ENCODE data around the gene GNAQ. TPM values are rescaled to one million over a fixed set of nuclear protein-coding genes. Genes with fewer than 3 reads are reported as not detected.

Gene GNAQ
- polyA plus RNA-seq, 2 of the 4 experiments (the other 2 are of a cell fraction), result 17.9 to 60.0 TPM

DNA sequence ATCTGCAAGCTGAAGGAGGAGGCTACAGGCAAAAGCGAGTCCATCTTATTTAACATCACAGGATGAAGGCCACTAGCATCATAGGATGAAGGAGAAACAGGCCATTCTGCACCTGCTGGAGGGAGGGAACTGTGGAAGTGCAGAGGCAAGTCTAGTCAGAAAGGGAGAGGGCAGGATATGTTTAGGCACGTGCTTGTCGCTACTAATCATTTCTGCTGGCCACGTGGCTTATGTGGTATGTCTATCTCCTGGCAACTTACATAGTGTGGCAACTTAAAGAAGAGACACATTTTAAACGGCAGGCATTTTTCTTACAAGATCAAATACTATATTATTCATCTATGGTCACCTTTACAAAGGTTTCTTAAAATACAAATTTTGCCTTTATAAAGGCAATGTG is 74.0 kb downstream of the GNAQ start:
- DNase-seq (ENCODE audit: low read depth in 1 of 2, low spot score in 1 of 2) (no peak), ATAC-seq (no peak), FAIRE-seq (no peak)
- 80% methylated on average over 5 of the region's 5 CpGs for WGBS (ENCODE audit: missing lambda C conversion rate)
- TF ChIP-seq JUN (IDR thresholded peaks at IDR 0.05) (no peak), ZNF302 (CRISPR knock-in tag; IDR thresholded peaks at IDR 0.05) (no peak), ZSCAN20 (CRISPR knock-in tag; IDR thresholded peaks at IDR 0.05) (no peak), RARB (CRISPR knock-in tag; IDR thresholded peaks at IDR 0.05) (no peak), TP53 (CRISPR knock-in tag; IDR thresholded peaks at IDR 0.05) (no peak), POLR2AphosphoS2 (conservative IDR thresholded peaks at IDR 0.05; ENCODE audit: low read length) (no peak), HOXB13 (CRISPR knock-in tag; IDR thresholded peaks at IDR 0.05; ENCODE audit: low read depth) (no peak), ESRRA (IDR thresholded peaks at IDR 0.05; ENCODE audit: borderline replicate concordance, low read length) (no peak), FOSB (CRISPR knock-in tag; IDR thresholded peaks at IDR 0.05) (no peak), USF2 (IDR thresholded peaks at IDR 0.05) (no peak), NPAS2 (CRISPR knock-in tag; IDR thresholded peaks at IDR 0.05; ENCODE audit: borderline replicate concordance) (no peak), BCL3 (IDR thresholded peaks at IDR 0.05) (no peak), ZC3H11A (IDR thresholded peaks at IDR 0.05) (no peak), ZFP36 (IDR thresholded peaks at IDR 0.05; ENCODE audit: borderline replicate concordance, partially characterized antibody) (no peak)
- TF ChIP-seq, protein P1, sequence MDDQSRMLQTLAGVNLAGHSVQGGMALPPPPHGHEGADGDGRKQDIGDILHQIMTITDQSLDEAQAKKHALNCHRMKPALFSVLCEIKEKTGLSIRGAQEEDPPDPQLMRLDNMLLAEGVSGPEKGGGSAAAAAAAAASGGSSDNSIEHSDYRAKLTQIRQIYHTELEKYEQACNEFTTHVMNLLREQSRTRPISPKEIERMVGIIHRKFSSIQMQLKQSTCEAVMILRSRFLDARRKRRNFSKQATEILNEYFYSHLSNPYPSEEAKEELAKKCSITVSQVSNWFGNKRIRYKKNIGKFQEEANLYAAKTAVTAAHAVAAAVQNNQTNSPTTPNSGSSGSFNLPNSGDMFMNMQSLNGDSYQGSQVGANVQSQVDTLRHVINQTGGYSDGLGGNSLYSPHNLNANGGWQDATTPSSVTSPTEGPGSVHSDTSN (IDR thresholded peaks at IDR 0.05), result no peak
- TF ChIP-seq, protein P2, sequence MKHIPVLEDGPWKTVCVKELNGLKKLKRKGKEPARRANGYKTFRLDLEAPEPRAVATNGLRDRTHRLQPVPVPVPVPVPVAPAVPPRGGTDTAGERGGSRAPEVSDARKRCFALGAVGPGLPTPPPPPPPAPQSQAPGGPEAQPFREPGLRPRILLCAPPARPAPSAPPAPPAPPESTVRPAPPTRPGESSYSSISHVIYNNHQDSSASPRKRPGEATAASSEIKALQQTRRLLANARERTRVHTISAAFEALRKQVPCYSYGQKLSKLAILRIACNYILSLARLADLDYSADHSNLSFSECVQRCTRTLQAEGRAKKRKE (CRISPR knock-in tag; IDR thresholded peaks at IDR 0.05; ENCODE audit: low read depth), result no peak
- Histone ChIP-seq H3K9me3 (no peaks in the 10 kb centered on the region), H3K4me1 (peaks cover 43% of the 10 kb centered on the region), H3K27ac (no peak overlapping the region), H3K4me3 (no peak overlapping the region), H3K4me2 (no peak overlapping the region)
- CTCF ChIA-PET, result interaction anchor here (0.7 to 2.6 kb wide), 2 partner anchors 78 to 192 kb away, joined by 3 to 9 read pairs; no protein-coding TSS in a partner anchor
- POLR2A ChIA-PET, result no interaction called here

DNA sequence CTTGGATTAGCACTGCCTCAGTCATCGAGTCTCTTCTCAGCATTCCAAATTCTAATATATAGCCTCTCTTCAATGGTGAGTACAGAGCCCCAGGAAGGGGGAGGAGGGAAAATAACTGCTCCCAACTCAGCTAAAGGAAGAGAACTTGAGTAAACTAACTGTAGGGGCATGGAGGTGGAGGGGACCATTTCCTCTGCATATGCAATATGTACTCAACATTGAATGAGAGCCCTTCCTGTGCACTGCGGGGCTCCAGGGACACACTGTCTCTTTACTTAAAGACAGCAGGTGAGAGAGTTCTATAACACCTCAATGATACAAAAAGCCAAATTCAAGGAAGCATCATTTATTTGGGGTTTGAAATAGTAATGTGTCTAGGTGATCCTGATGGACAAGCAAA is 75.1 kb downstream of the GNAQ start:
- CTCF ChIA-PET, result interaction anchor here (1.0 to 2.6 kb wide), 3 partner anchors 12 to 115 kb away, joined by 4 to 9 read pairs (median 6); no protein-coding TSS in a partner anchor

More for the DNA sequence above, 75.1 kb downstream of the GNAQ start:
- Histone ChIP-seq H3K4me1 (peaks cover 45% of the 10 kb centered on the region), H3K4me2 (no peak overlapping the region), H3K27ac (no peak overlapping the region), H3K4me3 (no peak overlapping the region), H3K9me3 (no peaks in the 10 kb centered on the region)
- DNase-seq (ENCODE audit: low read depth in 1 of 2, low spot score in 1 of 2), result no peak
- FAIRE-seq, result no peak
- no peak for TF ChIP-seq EHMT2 (IDR thresholded peaks at IDR 0.05; ENCODE audit: low read depth)
- no peak for TF ChIP-seq KDM1A (IDR thresholded peaks at IDR 0.05; ENCODE audit: low read depth)
- TF ChIP-seq JUN (IDR thresholded peaks at IDR 0.05), result no peak
- TF ChIP-seq ELK1 (IDR thresholded peaks at IDR 0.05; ENCODE audit: low read depth, low read length), result no peak
- no peak for TF ChIP-seq HEYL (CRISPR knock-in tag; IDR thresholded peaks at IDR 0.05)
- TF ChIP-seq, protein P3, sequence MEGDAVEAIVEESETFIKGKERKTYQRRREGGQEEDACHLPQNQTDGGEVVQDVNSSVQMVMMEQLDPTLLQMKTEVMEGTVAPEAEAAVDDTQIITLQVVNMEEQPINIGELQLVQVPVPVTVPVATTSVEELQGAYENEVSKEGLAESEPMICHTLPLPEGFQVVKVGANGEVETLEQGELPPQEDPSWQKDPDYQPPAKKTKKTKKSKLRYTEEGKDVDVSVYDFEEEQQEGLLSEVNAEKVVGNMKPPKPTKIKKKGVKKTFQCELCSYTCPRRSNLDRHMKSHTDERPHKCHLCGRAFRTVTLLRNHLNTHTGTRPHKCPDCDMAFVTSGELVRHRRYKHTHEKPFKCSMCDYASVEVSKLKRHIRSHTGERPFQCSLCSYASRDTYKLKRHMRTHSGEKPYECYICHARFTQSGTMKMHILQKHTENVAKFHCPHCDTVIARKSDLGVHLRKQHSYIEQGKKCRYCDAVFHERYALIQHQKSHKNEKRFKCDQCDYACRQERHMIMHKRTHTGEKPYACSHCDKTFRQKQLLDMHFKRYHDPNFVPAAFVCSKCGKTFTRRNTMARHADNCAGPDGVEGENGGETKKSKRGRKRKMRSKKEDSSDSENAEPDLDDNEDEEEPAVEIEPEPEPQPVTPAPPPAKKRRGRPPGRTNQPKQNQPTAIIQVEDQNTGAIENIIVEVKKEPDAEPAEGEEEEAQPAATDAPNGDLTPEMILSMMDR (IDR thresholded peaks at IDR 0.05), result no peak
- no peak for TF ChIP-seq ZSCAN20 (CRISPR knock-in tag; IDR thresholded peaks at IDR 0.05)
- TF ChIP-seq TP53 (CRISPR knock-in tag; IDR thresholded peaks at IDR 0.05), result no peak
- TF ChIP-seq ZC3H11A (IDR thresholded peaks at IDR 0.05), result no peak
- POLR2A ChIA-PET, result no interaction called here
- WGBS (ENCODE audit: missing lambda C conversion rate), result 89% methylated on average over 2 of the region's 2 CpGs
- ATAC-seq, result no peak
